ENCODE measurements around the gene INSYN2B.

Gene INSYN2B

DNA sequence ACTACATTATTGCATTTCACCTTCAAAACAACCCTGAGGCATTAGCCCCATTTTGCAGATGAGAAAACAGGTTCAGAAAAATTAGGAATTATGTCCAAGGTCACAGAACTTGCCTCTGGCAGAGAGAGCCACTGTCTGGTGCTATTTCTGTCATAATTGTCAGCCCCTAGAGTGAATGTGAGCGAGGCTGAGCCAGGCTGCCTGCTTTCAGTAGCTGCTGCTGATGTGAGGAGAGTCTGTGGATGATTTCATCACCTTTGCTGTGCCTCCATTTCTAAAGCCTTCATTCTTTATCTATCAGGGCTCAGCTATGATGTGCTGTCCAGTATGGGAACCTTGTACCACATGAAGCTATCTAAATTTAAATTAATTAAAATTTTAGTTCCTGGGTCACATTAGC lies 71.4 kb downstream of the INSYN2B start:
- H3K9me3 Mint-ChIP-seq = no peaks in the 10 kb centered on the region
- no peak overlapping the region for H3K27ac Mint-ChIP-seq

DNA sequence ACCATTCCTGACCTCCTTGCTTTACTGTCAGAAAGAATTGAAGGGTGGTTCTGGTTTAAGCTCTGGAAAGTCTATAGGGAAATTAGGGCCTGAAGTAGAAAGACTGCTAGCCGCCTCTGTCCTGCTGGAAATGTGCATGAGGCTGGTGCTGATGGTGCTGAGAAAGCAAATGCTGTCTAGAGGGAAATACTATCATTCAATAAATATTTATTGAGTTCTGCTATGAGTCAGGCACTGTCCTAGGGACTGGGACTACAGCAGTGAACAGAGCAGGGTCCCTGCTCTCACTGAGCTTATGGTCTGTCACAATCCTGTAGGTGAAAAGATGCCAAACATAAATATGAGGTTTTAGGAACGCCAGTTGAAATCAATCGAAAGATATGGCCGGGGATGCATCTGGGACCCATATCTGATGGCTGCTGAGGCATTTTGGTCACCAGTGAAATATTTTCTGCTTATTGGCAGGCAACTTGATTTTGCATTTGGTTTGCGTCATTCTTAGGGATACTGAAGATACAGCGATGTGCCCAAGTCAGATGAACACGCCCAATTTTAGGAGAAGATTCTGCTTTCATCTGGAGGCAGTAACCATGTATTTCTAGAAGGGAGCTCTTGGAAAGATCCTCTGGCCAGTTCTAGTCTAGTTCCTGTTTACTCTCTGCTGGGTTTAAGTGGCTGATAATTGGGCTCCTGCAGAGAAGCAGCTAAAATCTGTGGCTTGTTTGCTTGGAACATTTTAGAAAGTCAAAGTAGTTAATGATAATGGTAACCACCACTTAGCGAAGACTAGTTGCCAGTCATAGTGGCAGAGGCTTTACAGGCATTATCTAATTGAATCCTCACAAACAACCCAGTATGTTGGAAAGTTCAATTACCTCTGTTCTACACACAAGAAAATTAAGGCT lies 73.3 kb downstream of the INSYN2B start:
- no peaks in the 10 kb centered on the region for H3K9me3 Mint-ChIP-seq
- no peak overlapping the region for H3K4me3 Mint-ChIP-seq
- peaks cover under 1% of the 10 kb centered on the region for H3K4me1 Mint-ChIP-seq (ENCODE audit: low read depth)
- no peak overlapping the region for H3K27ac Mint-ChIP-seq
- DNase-seq (ENCODE audit: low spot score) = no peak
- H3K27me3 Mint-ChIP-seq (ENCODE audit: low read depth) = no peaks in the 10 kb centered on the region
- H3K36me3 Mint-ChIP-seq (ENCODE audit: low read depth) = no peaks in the 10 kb centered on the region

More for the DNA sequence above, 71.4 kb downstream of the INSYN2B start:
- Mint-ChIP-seq H3K4me3 (no peak overlapping the region), H3K36me3 (ENCODE audit: low read depth) (no peaks in the 10 kb centered on the region), H3K4me1 (ENCODE audit: low read depth) (no peaks in the 10 kb centered on the region), H3K27me3 (ENCODE audit: low read depth) (no peaks in the 10 kb centered on the region)
- DNase-seq (ENCODE audit: low spot score) = no peak

DNA sequence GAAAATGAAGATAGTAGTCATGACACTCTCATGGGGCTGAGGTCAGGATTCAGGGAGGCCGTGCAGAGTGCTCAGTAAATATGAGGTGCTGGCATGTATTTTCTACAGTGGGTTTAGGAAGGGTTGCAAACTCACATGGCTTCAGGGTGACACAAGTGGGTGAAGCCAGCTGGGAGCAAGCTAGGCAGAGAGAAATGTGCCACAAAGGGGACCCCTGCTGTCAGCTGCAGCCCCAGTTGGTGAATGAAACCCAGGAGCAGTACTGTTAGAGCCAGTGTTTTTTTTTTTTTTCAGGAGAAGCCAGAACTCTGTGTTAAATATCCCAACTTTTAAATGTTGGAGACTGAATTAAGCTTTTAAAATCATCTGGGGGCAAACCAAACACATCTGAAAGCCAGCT lies 75.3 kb downstream of the INSYN2B start:
- Mint-ChIP-seq H3K4me1 (ENCODE audit: low read depth) (peaks cover 10% of the 10 kb centered on the region), H3K4me3 (no peak overlapping the region), H3K27ac (no peak overlapping the region), H3K36me3 (ENCODE audit: low read depth) (peaks cover 9% of the 10 kb centered on the region), H3K27me3 (ENCODE audit: low read depth) (no peaks in the 10 kb centered on the region), H3K9me3 (no peaks in the 10 kb centered on the region)
- no peak for DNase-seq (ENCODE audit: low spot score)

GRCh38 chr5:169904508-169904907 lies 75.8 kb downstream of the INSYN2B start:
- H3K9me3 Mint-ChIP-seq = no peaks in the 10 kb centered on the region
- DNase-seq (ENCODE audit: low spot score) = no peak
- peaks cover 14% of the 10 kb centered on the region for H3K36me3 Mint-ChIP-seq (ENCODE audit: low read depth)
- H3K27me3 Mint-ChIP-seq (ENCODE audit: low read depth) = no peaks in the 10 kb centered on the region
- no peak overlapping the region for H3K27ac Mint-ChIP-seq
- no peak overlapping the region for H3K4me3 Mint-ChIP-seq
- peaks cover 12% of the 10 kb centered on the region for H3K4me1 Mint-ChIP-seq (ENCODE audit: low read depth)

GRCh38 chr5:169904059-169904458 lies 76.2 kb downstream of the INSYN2B start:
- Mint-ChIP-seq H3K36me3 (ENCODE audit: low read depth) (peaks cover 15% of the 10 kb centered on the region), H3K4me1 (ENCODE audit: low read depth) (peaks cover 12% of the 10 kb centered on the region), H3K4me3 (no peak overlapping the region), H3K9me3 (no peaks in the 10 kb centered on the region), H3K27me3 (ENCODE audit: low read depth) (no peaks in the 10 kb centered on the region), H3K27ac (no peak overlapping the region)
- no peak for DNase-seq (ENCODE audit: low spot score)

DNA sequence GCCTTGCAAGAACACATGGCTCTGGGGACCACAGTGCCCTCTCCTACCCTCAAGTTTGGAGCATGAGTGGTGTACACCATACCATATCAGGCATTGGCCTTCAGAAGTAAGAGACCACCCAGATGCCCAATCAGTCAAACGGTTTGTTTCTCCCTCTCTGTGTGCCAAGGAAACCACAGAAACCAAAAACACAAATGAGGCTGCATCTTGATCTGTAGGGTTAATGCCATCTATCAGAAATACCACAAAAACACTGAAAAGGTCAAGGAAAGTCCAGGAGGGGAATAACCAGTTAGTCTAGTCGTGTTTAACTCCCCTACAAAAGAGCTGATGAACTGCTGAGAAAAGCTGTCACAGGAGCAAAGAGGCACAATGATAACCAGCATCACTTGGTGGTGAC lies 78.4 kb downstream of the INSYN2B start:
- no peak overlapping the region for H3K4me3 Mint-ChIP-seq
- no peak overlapping the region for H3K27ac Mint-ChIP-seq
- no peaks in the 10 kb centered on the region for H3K27me3 Mint-ChIP-seq (ENCODE audit: low read depth)
- H3K4me1 Mint-ChIP-seq (ENCODE audit: low read depth) = peaks cover 12% of the 10 kb centered on the region
- DNase-seq (ENCODE audit: low spot score) = no peak
- no peaks in the 10 kb centered on the region for H3K9me3 Mint-ChIP-seq
- H3K36me3 Mint-ChIP-seq (ENCODE audit: low read depth) = peaks cover 23% of the 10 kb centered on the region

- no peaks in the 10 kb centered on the region for H3K27me3 Mint-ChIP-seq (ENCODE audit: low read depth)
- H3K9me3 Mint-ChIP-seq = no peaks in the 10 kb centered on the region
- H3K27ac Mint-ChIP-seq = no peak overlapping the region
- DNase-seq (ENCODE audit: low spot score) = no peak
- peaks cover 14% of the 10 kb centered on the region for H3K4me1 Mint-ChIP-seq (ENCODE audit: low read depth)
- H3K36me3 Mint-ChIP-seq (ENCODE audit: low read depth) = peaks cover 34% of the 10 kb centered on the region
- H3K4me3 Mint-ChIP-seq = no peak overlapping the region
Measured at GRCh38 chr5:169897481-169897880, 82.8 kb downstream of the INSYN2B start.

GRCh38 chr5:169895926-169896325 lies 84.4 kb downstream of the INSYN2B start:
- Mint-ChIP-seq H3K27ac (no peak overlapping the region), H3K36me3 (ENCODE audit: low read depth) (peaks cover 31% of the 10 kb centered on the region)

DNA sequence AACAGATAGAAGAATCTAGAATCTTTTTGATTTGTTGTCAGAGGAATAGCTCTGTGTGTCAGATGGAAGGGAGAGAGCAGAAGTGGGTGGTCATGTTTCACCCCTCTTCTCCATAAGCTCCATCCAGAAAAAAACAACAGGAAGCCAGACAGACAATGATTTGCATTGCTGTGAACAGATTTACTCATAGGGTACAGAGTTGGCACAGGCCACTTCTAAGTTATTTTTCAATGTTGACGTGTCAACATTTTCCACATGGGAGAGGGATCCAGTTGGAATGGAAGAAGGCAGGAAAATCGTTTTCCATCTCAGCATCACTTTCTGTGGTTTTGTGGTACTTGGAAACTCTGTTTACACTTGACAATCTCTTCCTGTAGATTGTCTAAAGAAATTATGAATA lies 86.7 kb downstream of the INSYN2B start:
- H3K27ac Mint-ChIP-seq = no peak overlapping the region
- H3K4me3 Mint-ChIP-seq = no peak overlapping the region
- DNase-seq (ENCODE audit: low spot score) = no peak
- peaks cover 18% of the 10 kb centered on the region for H3K36me3 Mint-ChIP-seq (ENCODE audit: low read depth)
- peaks cover 2% of the 10 kb centered on the region for H3K4me1 Mint-ChIP-seq (ENCODE audit: low read depth)
- H3K27me3 Mint-ChIP-seq (ENCODE audit: low read depth) = no peaks in the 10 kb centered on the region
- no peaks in the 10 kb centered on the region for H3K9me3 Mint-ChIP-seq

More at GRCh38 chr5:169895926-169896325, 84.4 kb downstream of the INSYN2B start:
- Mint-ChIP-seq H3K27me3 (ENCODE audit: low read depth) (no peaks in the 10 kb centered on the region), H3K4me3 (no peak overlapping the region), H3K4me1 (ENCODE audit: low read depth) (peaks cover 4% of the 10 kb centered on the region), H3K9me3 (no peaks in the 10 kb centered on the region)
- DNase-seq (ENCODE audit: low spot score) = no peak

GRCh38 chr5:169893010-169893409 lies 87.3 kb downstream of the INSYN2B start:
- H3K4me3 Mint-ChIP-seq = no peak overlapping the region
- peaks cover 2% of the 10 kb centered on the region for H3K4me1 Mint-ChIP-seq (ENCODE audit: low read depth)
- DNase-seq (ENCODE audit: low spot score) = no peak
- peaks cover 14% of the 10 kb centered on the region for H3K36me3 Mint-ChIP-seq (ENCODE audit: low read depth)
- no peaks in the 10 kb centered on the region for H3K27me3 Mint-ChIP-seq (ENCODE audit: low read depth)
- no peak overlapping the region for H3K27ac Mint-ChIP-seq
- H3K9me3 Mint-ChIP-seq = no peaks in the 10 kb centered on the region

GRCh38 chr5:169889572-169889971 lies 90.7 kb downstream of the INSYN2B start:
- H3K9me3 Mint-ChIP-seq = no peaks in the 10 kb centered on the region
- no peak overlapping the region for H3K27ac Mint-ChIP-seq
- no peaks in the 10 kb centered on the region for H3K27me3 Mint-ChIP-seq (ENCODE audit: low read depth)
- DNase-seq (ENCODE audit: low spot score) = no peak
- H3K4me3 Mint-ChIP-seq = no peak overlapping the region
- H3K36me3 Mint-ChIP-seq (ENCODE audit: low read depth) = peaks cover 5% of the 10 kb centered on the region
- H3K4me1 Mint-ChIP-seq (ENCODE audit: low read depth) = peaks cover 2% of the 10 kb centered on the region

GRCh38 chr5:169886677-169887076 lies 93.6 kb downstream of the INSYN2B start:
- no peaks in the 10 kb centered on the region for H3K9me3 Mint-ChIP-seq

DNA sequence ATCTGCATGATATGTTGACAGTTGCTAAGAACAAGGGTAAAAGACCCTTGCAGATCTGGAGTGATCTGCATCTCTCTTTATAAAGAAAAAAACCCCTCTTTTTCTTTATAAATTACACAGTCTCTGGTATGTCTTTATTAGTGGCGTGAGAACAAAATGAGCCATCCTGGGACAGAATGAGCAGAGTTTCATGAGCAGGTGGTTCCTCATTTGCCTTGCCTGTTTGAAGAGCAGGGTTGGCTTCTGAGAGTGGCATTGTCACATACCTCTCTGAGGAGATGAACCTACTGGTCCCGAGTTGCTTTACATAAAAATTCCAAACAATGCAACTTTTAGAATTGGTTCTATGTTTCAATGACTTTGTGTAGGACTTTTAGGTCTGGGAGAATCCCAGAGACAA lies 94.3 kb downstream of the INSYN2B start:
- H3K4me3 Mint-ChIP-seq = no peak overlapping the region
- H3K27ac Mint-ChIP-seq = no peak overlapping the region
- DNase-seq (ENCODE audit: low spot score) = no peak
- H3K9me3 Mint-ChIP-seq = no peaks in the 10 kb centered on the region
- no peaks in the 10 kb centered on the region for H3K4me1 Mint-ChIP-seq (ENCODE audit: low read depth)
- H3K36me3 Mint-ChIP-seq (ENCODE audit: low read depth) = peaks cover 3% of the 10 kb centered on the region
- H3K27me3 Mint-ChIP-seq (ENCODE audit: low read depth) = no peaks in the 10 kb centered on the region

More at GRCh38 chr5:169886677-169887076, 93.6 kb downstream of the INSYN2B start:
- Mint-ChIP-seq H3K4me1 (ENCODE audit: low read depth) (no peaks in the 10 kb centered on the region), H3K36me3 (ENCODE audit: low read depth) (peaks cover 3% of the 10 kb centered on the region), H3K4me3 (no peak overlapping the region), H3K27ac (no peak overlapping the region), H3K27me3 (ENCODE audit: low read depth) (no peaks in the 10 kb centered on the region)
- no peak for DNase-seq (ENCODE audit: low spot score)

DNA sequence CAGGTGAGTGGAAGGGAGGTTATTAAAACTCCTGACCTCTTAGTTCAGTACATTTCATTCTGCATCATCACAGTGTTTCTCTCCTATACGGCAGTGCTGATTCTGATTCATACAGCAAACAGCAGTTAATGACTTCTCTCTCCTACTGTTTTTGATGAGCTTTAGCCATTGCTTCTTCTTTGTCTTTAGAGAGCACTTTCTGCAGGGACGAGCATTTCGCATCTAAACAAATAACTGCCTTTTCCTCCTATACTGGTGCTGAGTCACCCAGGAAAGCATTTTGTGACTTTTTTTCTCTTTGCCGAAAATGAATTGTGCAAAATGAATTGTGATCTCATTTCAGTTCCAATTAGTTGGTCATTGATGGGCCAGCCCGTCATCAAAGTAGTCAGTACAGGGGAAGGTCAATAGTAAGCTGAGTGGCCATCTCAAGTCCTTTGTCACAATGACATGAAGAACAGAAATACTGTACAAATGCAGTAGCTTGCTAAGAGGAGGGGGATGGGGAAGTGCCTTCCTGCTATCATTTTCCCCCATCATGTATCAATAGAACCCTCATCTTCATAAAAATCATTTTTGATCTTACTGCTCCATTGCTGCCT lies 98.5 kb downstream of the INSYN2B start:
- Mint-ChIP-seq H3K36me3 (ENCODE audit: low read depth) (peaks cover 8% of the 10 kb centered on the region), H3K27me3 (ENCODE audit: low read depth) (no peaks in the 10 kb centered on the region), H3K4me3 (no peak overlapping the region), H3K9me3 (no peaks in the 10 kb centered on the region), H3K27ac (no peak overlapping the region), H3K4me1 (ENCODE audit: low read depth) (no peaks in the 10 kb centered on the region)
- no peak for DNase-seq (ENCODE audit: low spot score)

All from T-helper 2 cell treated with Interferon-gamma antibody and Interleukin-4, amounts not matched to agents 5 μg/mL and 100 μg/mL, for 36 hours (primary cell).